Panc1 (cell line): Measurements from ENCODE around the gene CALU. TPM values are rescaled to one million over a fixed set of nuclear protein-coding genes. Genes with fewer than 3 reads are reported as not detected.
A peak's percentile ranks its signal among the peaks of the same experiment; 100 is the strongest.

Experiments used
- ATAC-seq: fragments of 200-7000 bp; cut with Tn5 transposase; 2 replicates; pipeline ENCODE4 v1.9.1; 2020; ENCODE audit warnings: mild to moderate bottlenecking, moderate library complexity
- BruUV-seq: library from RNA; stranded (reverse); fragments of 400-500 nt; replicated peaks from 2 replicates; lab custom pipeline; 2021; lab: Mats Ljungman, UMichigan
- CTCF ChIA-PET: fragments of 300-600 bp; sonication (Branson Sonifier 250); formaldehyde crosslinking; loops from one replicate; lab custom pipeline; 2022; ENCODE audit warnings: antibody characterized with exemption; lab: Charles Lee
- POLR2A ChIA-PET: fragments of 300-600 bp; sonication (Branson Sonifier 250); formaldehyde crosslinking; loops from one replicate; lab custom pipeline; 2022; ENCODE audit warnings: antibody characterized with exemption; lab: Charles Lee
- DNase-seq: peaks from one replicate; pipeline ENCODE4 v3.0.0-alpha.2; 2010; ENCODE audit warnings: low read depth, low spot score
- H3K27ac ChIP-seq: 2 replicates; pipeline ENCODE4 v1.5.1; 2011; ENCODE audit warnings: mild to moderate bottlenecking, low read length, inconsistent platforms
- H3K27me3 ChIP-seq: fragments of 200-500 bp; sonication (Bioruptor generic); 2 replicates; pipeline ENCODE4 v1.6.0; 2014; ENCODE audit warnings: low read length, inconsistent platforms; ENCODE audit not compliant: control insufficient read depth, insufficient read depth
- H3K36me3 ChIP-seq: fragments of 200-500 bp; sonication (Bioruptor generic); 2 replicates; pipeline ENCODE4 v1.5.1; 2014; ENCODE audit warnings: inconsistent platforms, mild to moderate bottlenecking, low read length, moderate library complexity; ENCODE audit not compliant: control insufficient read depth, insufficient read depth
- H3K4me1 ChIP-seq: 2 replicates; pipeline ENCODE4 v1.5.1; 2011; ENCODE audit warnings: inconsistent platforms, mild to moderate bottlenecking, low read length, moderate library complexity; ENCODE audit not compliant: control insufficient read depth, insufficient read depth
- H3K4me3 ChIP-seq, 2 experiments: 2 replicates each; pipeline ENCODE4 v1.5.1; 2011 to 2012; ENCODE audit warnings: low read depth in 2 of 2, low read length in 2 of 2, mild to moderate bottlenecking in 2 of 2, inconsistent platforms in 1 of 2, moderate library complexity in 1 of 2
- H3K9me3 ChIP-seq: fragments of 200-500 bp; sonication (Bioruptor generic); 2 replicates; pipeline ENCODE4 v1.5.1; 2014; ENCODE audit warnings: low read depth, mild to moderate bottlenecking, inconsistent platforms, low read length, moderate library complexity; ENCODE audit not compliant: control insufficient read depth, insufficient read depth
- POLR2AphosphoS5 ChIP-seq: IDR thresholded peaks from 2 replicates; pipeline ENCODE4 v1.6.1; 2012; ENCODE audit warnings: mild to moderate bottlenecking, low read depth, low read length, moderate library complexity
- SIN3A ChIP-seq: IDR thresholded peaks from 2 replicates; pipeline ENCODE4 v1.6.1; 2012; ENCODE audit warnings: low read depth, mild to moderate bottlenecking, low read length, moderate library complexity, borderline replicate concordance; ENCODE audit not compliant: insufficient read depth
- TCF7L2 ChIP-seq: IDR thresholded peaks from 2 replicates; pipeline ENCODE4 v1.6.1; 2011; ENCODE audit warnings: mild to moderate bottlenecking, low read depth, low read length, inconsistent platforms
- in situ Hi-C: cut with HindIII; loops from 2 replicates; pipeline ENCODE4 v1.10.0; 2016; ENCODE audit warnings: low sequenced_read_pairs, low pct_unique_long_range_greater_than_20kb
- intact Hi-C: fragments of 100-400 bp; cut with micrococcal nuclease; formaldehyde crosslinking; loops from one replicate; pipeline ENCODE4 v1.10.0; 2022; ENCODE audit not compliant: unreplicated experiment
- total RNA-seq: library from RNA; stranded (reverse); gene quantifications from one replicate; pipeline ENCODE4 v1.2.1, GENCODE V29; 2021; ENCODE audit not compliant: unreplicated experiment
- TF ChIP-seq, protein P1 (sequence below): fragments of 450-650 bp; IDR thresholded peaks from 2 replicates; pipeline ENCODE4 v1.5.1; 2017; ENCODE audit warnings: mild to moderate bottlenecking
- TF ChIP-seq, protein P2 (sequence below), 2 experiments: IDR thresholded peaks; 2 replicates each; pipeline ENCODE4 v1.6.1; 2011 to 2012; ENCODE audit warnings: low read depth in 2 of 2, control low read depth in 1 of 2, low read length in 1 of 2, mild to moderate bottlenecking in 1 of 2, moderate library complexity in 1 of 2; ENCODE audit not compliant: insufficient read depth in 1 of 2

CALU gene
- total RNA-seq, 1 experiment from 2014 or later, result 210 TPM

DNA sequence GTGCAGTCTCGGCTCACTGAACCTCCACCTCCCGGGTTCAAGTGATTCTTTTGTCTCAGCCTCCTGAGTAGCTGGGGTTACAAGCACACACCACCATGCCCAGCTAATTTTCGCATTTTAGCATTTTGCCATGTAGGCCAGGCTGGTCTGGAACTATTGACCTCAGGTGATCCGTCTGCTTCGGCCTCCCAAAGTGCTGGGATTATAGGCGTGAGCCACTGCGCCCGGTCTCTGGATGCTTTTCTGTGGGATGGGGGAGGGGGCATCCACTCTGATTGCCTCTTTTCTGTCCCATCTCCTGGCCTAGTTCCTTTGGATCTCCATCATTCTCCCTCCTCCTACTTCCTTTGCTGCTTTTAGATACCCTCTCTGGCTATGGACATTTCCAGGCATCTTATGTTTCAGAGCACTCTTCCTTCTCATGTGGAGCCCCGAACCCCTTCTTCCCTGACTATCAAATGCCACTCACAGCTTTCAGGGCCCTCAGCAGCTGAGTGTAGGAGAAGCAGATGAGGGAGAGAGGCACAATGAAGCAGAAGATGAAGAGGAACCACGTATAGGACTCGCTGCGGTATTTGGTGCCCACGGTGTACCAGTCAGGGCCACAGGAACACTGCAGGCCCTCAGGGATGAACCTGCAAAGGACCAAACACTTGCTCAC is 35.0 kb downstream of the CALU start:
- Histone ChIP-seq H3K4me1 (no peaks in the 10 kb centered on the region), H3K27me3 (no peaks in the 10 kb centered on the region), H3K4me3 (no peak overlapping the region), H3K9me3 (peaks cover 8% of the 10 kb centered on the region; the same call in 1 of the 2 replicates), H3K27ac (no peak overlapping the region), H3K36me3 (peaks cover 12% of the 10 kb centered on the region)
- CTCF ChIA-PET, result interaction anchor here (0.6 kb wide), 1 partner anchor 445 kb away, joined by 5 read pairs; no protein-coding TSS in a partner anchor
- ATAC-seq, result no peak
- no TSS peak for BruUV-seq
- DNase-seq, result no peak
- in situ Hi-C loops (no loop called here), intact Hi-C loops (no loop called here)
- no peak for TF ChIP-seq TCF7L2
- TF ChIP-seq, protein P1, sequence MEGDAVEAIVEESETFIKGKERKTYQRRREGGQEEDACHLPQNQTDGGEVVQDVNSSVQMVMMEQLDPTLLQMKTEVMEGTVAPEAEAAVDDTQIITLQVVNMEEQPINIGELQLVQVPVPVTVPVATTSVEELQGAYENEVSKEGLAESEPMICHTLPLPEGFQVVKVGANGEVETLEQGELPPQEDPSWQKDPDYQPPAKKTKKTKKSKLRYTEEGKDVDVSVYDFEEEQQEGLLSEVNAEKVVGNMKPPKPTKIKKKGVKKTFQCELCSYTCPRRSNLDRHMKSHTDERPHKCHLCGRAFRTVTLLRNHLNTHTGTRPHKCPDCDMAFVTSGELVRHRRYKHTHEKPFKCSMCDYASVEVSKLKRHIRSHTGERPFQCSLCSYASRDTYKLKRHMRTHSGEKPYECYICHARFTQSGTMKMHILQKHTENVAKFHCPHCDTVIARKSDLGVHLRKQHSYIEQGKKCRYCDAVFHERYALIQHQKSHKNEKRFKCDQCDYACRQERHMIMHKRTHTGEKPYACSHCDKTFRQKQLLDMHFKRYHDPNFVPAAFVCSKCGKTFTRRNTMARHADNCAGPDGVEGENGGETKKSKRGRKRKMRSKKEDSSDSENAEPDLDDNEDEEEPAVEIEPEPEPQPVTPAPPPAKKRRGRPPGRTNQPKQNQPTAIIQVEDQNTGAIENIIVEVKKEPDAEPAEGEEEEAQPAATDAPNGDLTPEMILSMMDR, result no peak
- no peak for TF ChIP-seq POLR2AphosphoS5
- TF ChIP-seq, protein P2, sequence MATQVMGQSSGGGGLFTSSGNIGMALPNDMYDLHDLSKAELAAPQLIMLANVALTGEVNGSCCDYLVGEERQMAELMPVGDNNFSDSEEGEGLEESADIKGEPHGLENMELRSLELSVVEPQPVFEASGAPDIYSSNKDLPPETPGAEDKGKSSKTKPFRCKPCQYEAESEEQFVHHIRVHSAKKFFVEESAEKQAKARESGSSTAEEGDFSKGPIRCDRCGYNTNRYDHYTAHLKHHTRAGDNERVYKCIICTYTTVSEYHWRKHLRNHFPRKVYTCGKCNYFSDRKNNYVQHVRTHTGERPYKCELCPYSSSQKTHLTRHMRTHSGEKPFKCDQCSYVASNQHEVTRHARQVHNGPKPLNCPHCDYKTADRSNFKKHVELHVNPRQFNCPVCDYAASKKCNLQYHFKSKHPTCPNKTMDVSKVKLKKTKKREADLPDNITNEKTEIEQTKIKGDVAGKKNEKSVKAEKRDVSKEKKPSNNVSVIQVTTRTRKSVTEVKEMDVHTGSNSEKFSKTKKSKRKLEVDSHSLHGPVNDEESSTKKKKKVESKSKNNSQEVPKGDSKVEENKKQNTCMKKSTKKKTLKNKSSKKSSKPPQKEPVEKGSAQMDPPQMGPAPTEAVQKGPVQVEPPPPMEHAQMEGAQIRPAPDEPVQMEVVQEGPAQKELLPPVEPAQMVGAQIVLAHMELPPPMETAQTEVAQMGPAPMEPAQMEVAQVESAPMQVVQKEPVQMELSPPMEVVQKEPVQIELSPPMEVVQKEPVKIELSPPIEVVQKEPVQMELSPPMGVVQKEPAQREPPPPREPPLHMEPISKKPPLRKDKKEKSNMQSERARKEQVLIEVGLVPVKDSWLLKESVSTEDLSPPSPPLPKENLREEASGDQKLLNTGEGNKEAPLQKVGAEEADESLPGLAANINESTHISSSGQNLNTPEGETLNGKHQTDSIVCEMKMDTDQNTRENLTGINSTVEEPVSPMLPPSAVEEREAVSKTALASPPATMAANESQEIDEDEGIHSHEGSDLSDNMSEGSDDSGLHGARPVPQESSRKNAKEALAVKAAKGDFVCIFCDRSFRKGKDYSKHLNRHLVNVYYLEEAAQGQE (IDR thresholded peaks at IDR 0.05; ENCODE audit: insufficient read depth in 1 of 2, low read depth in 2 of 2, low read length in 1 of 2), result no peak
- TF ChIP-seq SIN3A, result no peak
- POLR2A ChIA-PET, result interaction anchor here (0.6 kb wide), 1 partner anchor 10 kb away, joined by 3 read pairs; no protein-coding TSS in a partner anchor

DNA sequence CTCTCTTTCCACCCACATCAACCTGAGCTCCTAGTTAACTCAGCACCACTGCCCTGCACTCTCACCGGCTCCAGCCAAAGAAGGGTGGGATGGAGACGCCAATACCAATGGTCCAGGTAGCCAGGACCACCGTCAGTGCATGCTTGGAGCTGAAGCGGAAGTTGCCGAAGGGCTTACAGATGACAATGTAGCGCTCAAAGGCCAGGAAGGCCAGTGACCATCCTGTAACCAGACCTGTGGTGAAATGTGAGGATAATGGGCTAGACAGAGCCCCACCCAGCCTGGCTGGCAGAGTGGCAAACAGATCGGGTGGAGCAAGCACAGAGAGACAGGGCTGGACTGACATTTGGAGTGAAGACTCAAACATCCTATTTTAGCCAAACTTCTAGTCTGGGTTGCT is 35.8 kb downstream of the CALU start:
- intact Hi-C loops (no loop called here), in situ Hi-C loops (no loop called here)
- H3K27ac ChIP-seq, result no peak overlapping the region
- peaks cover 8% of the 10 kb centered on the region; the same call in 1 of the 2 replicates for H3K9me3 ChIP-seq
- no peak for TF ChIP-seq TCF7L2
- no peak for TF ChIP-seq SIN3A
- TF ChIP-seq, protein P1, result no peak
- no peak for TF ChIP-seq POLR2AphosphoS5
- TF ChIP-seq, protein P2 (IDR thresholded peaks at IDR 0.05; ENCODE audit: insufficient read depth in 1 of 2, low read depth in 2 of 2, low read length in 1 of 2), result no peak
- H3K27me3 ChIP-seq, result no peaks in the 10 kb centered on the region
- no peak overlapping the region for H3K4me3 ChIP-seq
- POLR2A ChIA-PET, result interaction anchor here (0.6 kb wide), 1 partner anchor 11 kb away, joined by 3 read pairs; no protein-coding TSS in a partner anchor
- ATAC-seq, result peak; percentile 28; the same call in 1 of the 2 replicates
- no peaks in the 10 kb centered on the region for H3K4me1 ChIP-seq
- CTCF ChIA-PET, result interaction anchor here (0.6 kb wide), 1 partner anchor 446 kb away, joined by 5 read pairs; no protein-coding TSS in a partner anchor
- BruUV-seq, result no TSS peak
- DNase-seq, result no peak
- peaks cover 10% of the 10 kb centered on the region; the same call in 1 of the 2 replicates for H3K36me3 ChIP-seq
